Erythroblast (primary cell): ENCODE results near the gene NEDD9.

Experiments
- GATA1 ChIP-seq: IDR thresholded peaks from 2 replicates; pipeline ENCODE4 v1.6.1; 2011; ENCODE audit warnings: low read depth, mild to moderate bottlenecking, control low read depth, low read length, moderate library complexity
- POLR2A ChIP-seq: IDR thresholded peaks from 2 replicates; pipeline ENCODE4 v1.6.1; 2011; ENCODE audit warnings: mild to moderate bottlenecking, low read length

GRCh38 chr6:11152581-11152980 is 79.9 kb downstream of the NEDD9 start:
- no peak for TF ChIP-seq POLR2A
- no peak for TF ChIP-seq GATA1
